IMR-90 (cell line): ENCODE data around the gene SH3BGRL3. TPM values are rescaled to one million over a fixed set of nuclear protein-coding genes. Genes with fewer than 3 reads are reported as not detected.

ENCODE experiments used
- ATAC-seq: fragments of 200-7000 bp; cut with Tn5 transposase; 2 replicates; pipeline ENCODE4 v1.9.1; 2020; ENCODE audit warnings: low read depth, mild to moderate bottlenecking, moderate library complexity
- BruUV-seq: library from RNA; stranded (reverse); fragments of 400-500 nt; replicated peaks from 2 replicates; lab custom pipeline; 2021; lab: Mats Ljungman, UMichigan
- CTCF ChIA-PET: fragments of 300-600 bp; formaldehyde crosslinking; extraction: SDS; loops from one replicate; lab custom pipeline; 2021; ENCODE audit warnings: antibody characterized with exemption; lab: Yijun Ruan, JAX
- POLR2A ChIA-PET: fragments of 300-600 bp; sonication (Branson Sonifier 250); formaldehyde crosslinking; loops from one replicate; lab custom pipeline; 2022; ENCODE audit warnings: antibody characterized with exemption; ENCODE audit not compliant: unreplicated experiment; lab: Charles Lee
- DNase-seq: peaks from one replicate; pipeline ENCODE4 v3.0.0; 2013
- H2AFZ ChIP-seq: replicated peaks from 2 replicates; pipeline ENCODE3; 2013; ENCODE audit warnings: low read length, mild to moderate bottlenecking; ENCODE audit not compliant: poor library complexity
- H2AK5ac ChIP-seq: 2 replicates; pipeline ENCODE4 v1.6.1; 2013; ENCODE audit warnings: low read depth, low read length, inconsistent platforms
- H2AK9ac ChIP-seq: replicated peaks from 2 replicates; pipeline ENCODE3; 2013; ENCODE audit warnings: mild to moderate bottlenecking, low read depth, low read length, moderate library complexity; ENCODE audit not compliant: poor library complexity
- H2BK120ac ChIP-seq: 2 replicates; pipeline ENCODE4 v1.6.1; 2013; ENCODE audit warnings: low read depth, low read length, inconsistent platforms
- H2BK15ac ChIP-seq: 3 replicates; pipeline ENCODE4 v1.6.1; 2013; ENCODE audit warnings: low read depth, low read length, inconsistent platforms
- H2BK20ac ChIP-seq: 2 replicates; pipeline ENCODE4 v1.6.1; 2013; ENCODE audit warnings: low read depth, mild to moderate bottlenecking, inconsistent platforms, low read length, moderate library complexity
- H2BK5ac ChIP-seq: 2 replicates; pipeline ENCODE4 v1.6.1; 2013; ENCODE audit warnings: mild to moderate bottlenecking, low read depth, low read length, inconsistent platforms; ENCODE audit not compliant: poor library complexity, severe bottlenecking
- H3K14ac ChIP-seq: replicated peaks from 2 replicates; pipeline ENCODE4 v1.6.1; 2013; ENCODE audit warnings: low read depth, low read length, inconsistent platforms
- H3K18ac ChIP-seq: 2 replicates; pipeline ENCODE4 v1.6.1; 2013; ENCODE audit warnings: low read depth, low read length, control low read depth
- H3K23ac ChIP-seq: 2 replicates; pipeline ENCODE4 v1.6.1; 2013; ENCODE audit warnings: low read depth, low read length, inconsistent platforms
- H3K27ac ChIP-seq: 2 replicates; pipeline ENCODE4 v1.5.1; 2013; ENCODE audit warnings: mild to moderate bottlenecking, control low read depth, low read length; ENCODE audit not compliant: insufficient read depth
- H3K27me3 ChIP-seq: 2 replicates; pipeline ENCODE4 v1.6.1; 2013; ENCODE audit warnings: low read length; ENCODE audit not compliant: control insufficient read depth, insufficient read depth
- H3K36me3 ChIP-seq: 2 replicates; pipeline ENCODE4 v1.6.1; 2013; ENCODE audit warnings: low read length, mixed read lengths; ENCODE audit not compliant: control insufficient read depth, insufficient read depth
- H3K4ac ChIP-seq: 2 replicates; pipeline ENCODE4 v1.6.1; 2013; ENCODE audit warnings: low read depth, low read length, inconsistent platforms
- H3K4me1 ChIP-seq: 2 replicates; pipeline ENCODE4 v1.6.1; 2013; ENCODE audit warnings: low read length, mixed read lengths; ENCODE audit not compliant: control insufficient read depth, insufficient read depth
- H3K4me2 ChIP-seq: 2 replicates; pipeline ENCODE4 v1.6.1; 2013; ENCODE audit warnings: low read depth, mild to moderate bottlenecking, control low read depth, low read length, moderate library complexity
- H3K4me3 ChIP-seq: 2 replicates; pipeline ENCODE4 v1.5.1; 2013; ENCODE audit warnings: low read depth, mild to moderate bottlenecking, control low read depth, low read length, moderate library complexity; ENCODE audit not compliant: insufficient read depth
- H3K56ac ChIP-seq: 2 replicates; pipeline ENCODE4 v1.6.1; 2013; ENCODE audit warnings: low read length, inconsistent platforms; ENCODE audit not compliant: insufficient read depth; ENCODE audit errors: extremely low read depth
- H3K79me1 ChIP-seq, 2 experiments: 2 replicates each; pipeline ENCODE4 v1.6.1; 2013; ENCODE audit warnings: low read length in 2 of 2, inconsistent platforms in 1 of 2, low read depth in 1 of 2
- H3K9ac ChIP-seq: 2 replicates; pipeline ENCODE4 v1.6.1; 2013; ENCODE audit warnings: low read depth, low read length, control low read depth
- H3K9me1 ChIP-seq: 2 replicates; pipeline ENCODE4 v1.6.1; 2013; ENCODE audit warnings: low read length, inconsistent platforms; ENCODE audit not compliant: insufficient read depth
- H3K9me3 ChIP-seq: 2 replicates; pipeline ENCODE4 v1.6.1; 2013; ENCODE audit warnings: low read length; ENCODE audit not compliant: control insufficient read depth, insufficient read depth
- H4K20me1 ChIP-seq: 2 replicates; pipeline ENCODE4 v1.6.1; 2013; ENCODE audit warnings: low read length, inconsistent platforms; ENCODE audit not compliant: insufficient read depth
- H4K5ac ChIP-seq: 2 replicates; pipeline ENCODE4 v1.6.1; 2013; ENCODE audit warnings: mild to moderate bottlenecking, low read depth, low read length, control low read depth
- H4K8ac ChIP-seq, 2 experiments: 2 replicates each; pipeline ENCODE4 v1.6.1; 2013; ENCODE audit warnings: low read depth in 2 of 2, low read length in 2 of 2, control low read depth in 1 of 2, inconsistent platforms in 1 of 2
- H4K91ac ChIP-seq: 2 replicates; pipeline ENCODE4 v1.6.1; 2013; ENCODE audit warnings: low read depth, low read length, inconsistent platforms; ENCODE audit not compliant: insufficient read depth
- BHLHE40 ChIP-seq: fragments of 150-350 bp; IDR thresholded peaks from 2 replicates; pipeline ENCODE4 v1.6.1; 2016; ENCODE audit warnings: mild to moderate bottlenecking, low read depth, low read length
- CHD1 ChIP-seq: IDR thresholded peaks from 2 replicates; pipeline ENCODE4 v1.6.1; 2012; ENCODE audit warnings: low read depth, low read length, improper control_type of control experiment
- FOS ChIP-seq: fragments of 150-350 bp; IDR thresholded peaks from 2 replicates; pipeline ENCODE4 v1.6.1; 2016; ENCODE audit warnings: low read depth, low read length
- MAFK ChIP-seq: IDR thresholded peaks from 2 replicates; pipeline ENCODE4 v1.6.1; 2012; ENCODE audit warnings: low read depth, low read length, improper control_type of control experiment
- MAZ ChIP-seq: IDR thresholded peaks from 2 replicates; pipeline ENCODE4 v1.6.1; 2012; ENCODE audit warnings: low read depth, mild to moderate bottlenecking, low read length, improper control_type of control experiment, moderate library complexity, borderline replicate concordance
- MXI1 ChIP-seq: IDR thresholded peaks from 2 replicates; pipeline ENCODE4 v1.6.1; 2012; ENCODE audit warnings: low read depth, mild to moderate bottlenecking, low read length, moderate library complexity, borderline replicate concordance
- NFE2L2 ChIP-seq: fragments of 150-350 bp; IDR thresholded peaks from 2 replicates; pipeline ENCODE4 v1.6.1; 2016; ENCODE audit warnings: low read depth, mild to moderate bottlenecking, low read length
- POLR2A ChIP-seq: IDR thresholded peaks from 2 replicates; pipeline ENCODE4 v1.6.1; 2012; ENCODE audit warnings: mild to moderate bottlenecking, low read depth, low read length
- RAD21 ChIP-seq: IDR thresholded peaks from 2 replicates; pipeline ENCODE4 v1.6.1; 2012; ENCODE audit warnings: low read length, improper control_type of control experiment
- RCOR1 ChIP-seq: IDR thresholded peaks from 2 replicates; pipeline ENCODE4 v1.6.1; 2012; ENCODE audit warnings: mild to moderate bottlenecking, low read length, improper control_type of control experiment; ENCODE audit not compliant: insufficient replicate concordance
- RFX5 ChIP-seq: IDR thresholded peaks from 2 replicates; pipeline ENCODE4 v1.8.0; 2012; ENCODE audit warnings: low read depth, mild to moderate bottlenecking, low read length, moderate library complexity
- SMC3 ChIP-seq: fragments of 150-350 bp; IDR thresholded peaks from 2 replicates; pipeline ENCODE4 v1.6.1; 2016; ENCODE audit warnings: low read depth, mild to moderate bottlenecking, antibody characterized with exemption, low read length, moderate library complexity
- USF2 ChIP-seq: fragments of 150-350 bp; IDR thresholded peaks from 2 replicates; pipeline ENCODE4 v1.6.1; 2017; ENCODE audit warnings: mild to moderate bottlenecking, antibody characterized with exemption, low read length, low read depth
- WGBS, 2 experiments: methylation state at CpG; one replicate each; pipeline versions ENCODE4 v1.1.5 to v1.1.7; 2013; ENCODE audit warnings: missing lambda C conversion rate in 2 of 2; ENCODE audit not compliant: insufficient read length in 1 of 2; ENCODE audit errors: extremely low coverage in 2 of 2; 5-methylcytosine and 5-hydroxymethylcytosine counted together
- dilution Hi-C: fragments of 300-500 bp; cut with HindIII; formaldehyde crosslinking; loops from one replicate; pipeline ENCODE4 v1.14.3; 2018; ENCODE audit warnings: low sequenced_read_pairs; ENCODE audit not compliant: unreplicated experiment
- in situ Hi-C: fragments of 300-500 bp; cut with MboI; formaldehyde crosslinking; loops from 3 replicates; pipeline ENCODE4 v1.14.3; 2019; ENCODE audit warnings: low sequenced_read_pairs, inconsistent platforms, mixed read lengths
- intact Hi-C: fragments of 100-400 bp; cut with micrococcal nuclease; formaldehyde crosslinking; loops from 2 replicates; pipeline ENCODE4 v1.10.0; 2022
- polyA plus RNA-seq, 3 experiments: library from polyadenylated mRNA; depleted of rRNA; stranded (reverse); fragments of >200 nt; gene quantifications; 2 replicates each; pipeline ENCODE4 v1.2.3, GENCODE V29; 2012; ENCODE audit warnings: low replicate concordance in 1 of 3
- total RNA-seq: library from RNA; depleted of rRNA; stranded (reverse); fragments of >200 nt; gene quantifications from 2 replicates; pipeline ENCODE4 v1.2.3, GENCODE V29; 2012
- TF ChIP-seq, protein P1 (sequence below): fragments of 150-350 bp; IDR thresholded peaks from 2 replicates; pipeline ENCODE4 v1.6.1; 2016; ENCODE audit warnings: low read depth, mild to moderate bottlenecking, low read length, moderate library complexity, borderline replicate concordance
- TF ChIP-seq, protein P2 (sequence below): conservative IDR thresholded peaks from 2 replicates; pipeline ENCODE4 v1.5.1; 2012; ENCODE audit warnings: mild to moderate bottlenecking, low read depth, low read length, improper control_type of control experiment

SH3BGRL3 gene
- total and polyA plus RNA-seq, 2 of the 4 experiments (the other 2 are of a cell fraction) = 35.0 to 483 TPM

DNA sequence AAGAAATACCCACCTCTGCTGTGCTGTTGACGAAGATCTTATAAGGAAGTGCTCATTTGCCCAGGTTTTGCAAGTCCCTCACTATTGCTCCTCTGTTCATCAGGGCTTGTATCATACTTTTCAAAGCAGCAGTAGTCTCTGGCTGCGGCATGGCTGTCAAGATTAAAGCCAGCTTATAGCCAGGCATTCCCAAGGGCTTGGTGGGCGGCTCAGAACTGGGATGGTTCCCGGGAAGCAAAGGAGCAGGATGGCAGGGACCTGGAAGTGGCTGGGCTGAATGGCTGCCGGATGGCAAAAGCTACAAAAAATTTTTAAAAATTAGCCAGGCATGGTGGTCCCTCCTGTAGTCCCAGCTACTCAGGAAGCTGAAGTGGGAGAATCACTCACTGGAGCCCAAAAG lies 16.7 kb upstream of the SH3BGRL3 start:
- intact Hi-C loops = no loop called here
- H3K36me3 ChIP-seq = peaks cover 11% of the 10 kb centered on the region
- no peak overlapping the region for H3K4me3 ChIP-seq
- H4K91ac ChIP-seq = no peak overlapping the region
- H3K9me3 ChIP-seq = no peaks in the 10 kb centered on the region
- no peaks in the 10 kb centered on the region for H3K4me1 ChIP-seq
- no peak overlapping the region for H2BK5ac ChIP-seq
- H3K4me2 ChIP-seq = no peak overlapping the region
- no peak overlapping the region for H4K8ac ChIP-seq
- H2BK120ac ChIP-seq = no peak overlapping the region
- H3K23ac ChIP-seq = no peak overlapping the region
- H3K9ac ChIP-seq = no peak overlapping the region
- H3K4ac ChIP-seq = no peak overlapping the region
- no peak overlapping the region for H3K56ac ChIP-seq
- H2AFZ ChIP-seq = no peak overlapping the region
- TF ChIP-seq RCOR1 = no peak
- TF ChIP-seq, protein P1, sequence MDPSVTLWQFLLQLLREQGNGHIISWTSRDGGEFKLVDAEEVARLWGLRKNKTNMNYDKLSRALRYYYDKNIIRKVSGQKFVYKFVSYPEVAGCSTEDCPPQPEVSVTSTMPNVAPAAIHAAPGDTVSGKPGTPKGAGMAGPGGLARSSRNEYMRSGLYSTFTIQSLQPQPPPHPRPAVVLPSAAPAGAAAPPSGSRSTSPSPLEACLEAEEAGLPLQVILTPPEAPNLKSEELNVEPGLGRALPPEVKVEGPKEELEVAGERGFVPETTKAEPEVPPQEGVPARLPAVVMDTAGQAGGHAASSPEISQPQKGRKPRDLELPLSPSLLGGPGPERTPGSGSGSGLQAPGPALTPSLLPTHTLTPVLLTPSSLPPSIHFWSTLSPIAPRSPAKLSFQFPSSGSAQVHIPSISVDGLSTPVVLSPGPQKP = no peak
- no peak for TF ChIP-seq BHLHE40
- no peak for TF ChIP-seq NFE2L2
- TF ChIP-seq, protein P2, sequence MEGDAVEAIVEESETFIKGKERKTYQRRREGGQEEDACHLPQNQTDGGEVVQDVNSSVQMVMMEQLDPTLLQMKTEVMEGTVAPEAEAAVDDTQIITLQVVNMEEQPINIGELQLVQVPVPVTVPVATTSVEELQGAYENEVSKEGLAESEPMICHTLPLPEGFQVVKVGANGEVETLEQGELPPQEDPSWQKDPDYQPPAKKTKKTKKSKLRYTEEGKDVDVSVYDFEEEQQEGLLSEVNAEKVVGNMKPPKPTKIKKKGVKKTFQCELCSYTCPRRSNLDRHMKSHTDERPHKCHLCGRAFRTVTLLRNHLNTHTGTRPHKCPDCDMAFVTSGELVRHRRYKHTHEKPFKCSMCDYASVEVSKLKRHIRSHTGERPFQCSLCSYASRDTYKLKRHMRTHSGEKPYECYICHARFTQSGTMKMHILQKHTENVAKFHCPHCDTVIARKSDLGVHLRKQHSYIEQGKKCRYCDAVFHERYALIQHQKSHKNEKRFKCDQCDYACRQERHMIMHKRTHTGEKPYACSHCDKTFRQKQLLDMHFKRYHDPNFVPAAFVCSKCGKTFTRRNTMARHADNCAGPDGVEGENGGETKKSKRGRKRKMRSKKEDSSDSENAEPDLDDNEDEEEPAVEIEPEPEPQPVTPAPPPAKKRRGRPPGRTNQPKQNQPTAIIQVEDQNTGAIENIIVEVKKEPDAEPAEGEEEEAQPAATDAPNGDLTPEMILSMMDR = no peak
- no peak for TF ChIP-seq RAD21
- TF ChIP-seq FOS = no peak
- no peak for TF ChIP-seq POLR2A
- TF ChIP-seq MAFK = no peak
- TF ChIP-seq MAZ = no peak
- TF ChIP-seq MXI1 = no peak
- no peak for TF ChIP-seq RFX5
- TF ChIP-seq USF2 = no peak
- no peak for TF ChIP-seq CHD1
- no peak for TF ChIP-seq SMC3
- H2BK15ac ChIP-seq = no peak overlapping the region
- H3K27me3 ChIP-seq = no peaks in the 10 kb centered on the region
- no peak overlapping the region for H2AK9ac ChIP-seq
- no TSS peak for BruUV-seq
- no peak overlapping the region for H2AK5ac ChIP-seq
- in situ Hi-C loops = no loop called here
- ChIA-PET CTCF (interaction anchor here (1.8 kb wide), 1 partner anchor 12 kb away, joined by 6 read pairs; no protein-coding TSS in a partner anchor), POLR2A (no interaction called here)
- no peak overlapping the region for H4K5ac ChIP-seq
- H2BK20ac ChIP-seq = no peak overlapping the region
- 86% methylated on average over 1 of the region's 5 CpGs; no CpG with 5 or more reads in 1 of the 2 experiments for WGBS, 2 experiments
- dilution Hi-C loops = no loop called here
- H3K9me1 ChIP-seq = no peaks in the 10 kb centered on the region
- H3K14ac ChIP-seq = no peak overlapping the region
- H3K27ac ChIP-seq = no peak overlapping the region
- no peak overlapping the region for H3K18ac ChIP-seq
- DNase-seq (no peak), ATAC-seq (no peak)
- no peaks in the 10 kb centered on the region for H4K20me1 ChIP-seq
- peaks cover 3 to 6% of the 10 kb centered on the region in 2 experiments; a peak in 1 of 4 replicates for H3K79me1 ChIP-seq
